ENCODE results near the gene HNRNPH1. TPM values are rescaled to one million over a fixed set of nuclear protein-coding genes. Genes with fewer than 3 reads are reported as not detected.

The HNRNPH1 gene
- total and polyA plus RNA-seq, 2 of the 13 experiments (the other 11 are each of a cell fraction or from before 2014, with no cell fraction given), result 382 to 1,064 TPM

DNA sequence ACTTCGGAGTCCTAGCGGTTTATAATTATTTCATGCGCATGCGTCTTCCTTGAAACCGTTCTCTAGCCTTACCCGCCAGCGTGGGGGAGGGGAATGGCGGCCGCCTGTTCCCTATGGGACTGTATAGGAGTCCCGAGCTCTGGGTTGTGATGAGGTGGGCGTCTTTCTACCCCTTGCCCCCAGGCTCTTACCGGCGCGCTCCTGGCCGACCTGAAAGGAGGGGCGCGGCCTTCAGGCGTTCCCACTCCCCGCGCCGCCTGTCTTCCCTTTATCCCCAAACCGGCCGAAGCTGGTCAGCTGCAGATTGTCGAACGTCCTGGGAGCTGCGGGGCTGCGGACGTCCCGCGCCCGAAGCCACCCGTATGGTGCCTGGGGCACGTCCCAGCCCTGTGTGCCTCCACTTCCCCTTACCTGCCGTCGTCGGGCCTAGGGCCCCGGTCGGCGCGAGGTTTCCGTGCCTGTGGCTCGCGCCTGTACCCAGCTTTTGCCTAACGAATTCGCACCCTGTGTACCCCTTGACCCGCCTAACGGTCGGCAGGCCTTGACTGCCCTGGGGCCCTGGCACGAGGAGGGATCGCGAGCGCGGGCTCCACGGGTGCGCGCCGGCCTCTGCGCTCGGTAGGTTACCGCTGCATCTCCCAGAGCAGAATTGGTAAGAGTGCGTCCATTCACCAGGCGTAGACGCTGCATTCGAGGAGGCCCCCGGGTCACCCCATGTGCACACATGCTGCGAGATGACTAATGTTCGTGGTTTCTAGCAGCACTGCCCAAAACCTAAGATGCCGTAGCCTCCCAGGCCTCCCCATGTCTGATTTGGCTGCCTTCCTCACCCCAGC lies 653 bp upstream of the HNRNPH1 start (continued):
- TF ChIP-seq, protein P1, sequence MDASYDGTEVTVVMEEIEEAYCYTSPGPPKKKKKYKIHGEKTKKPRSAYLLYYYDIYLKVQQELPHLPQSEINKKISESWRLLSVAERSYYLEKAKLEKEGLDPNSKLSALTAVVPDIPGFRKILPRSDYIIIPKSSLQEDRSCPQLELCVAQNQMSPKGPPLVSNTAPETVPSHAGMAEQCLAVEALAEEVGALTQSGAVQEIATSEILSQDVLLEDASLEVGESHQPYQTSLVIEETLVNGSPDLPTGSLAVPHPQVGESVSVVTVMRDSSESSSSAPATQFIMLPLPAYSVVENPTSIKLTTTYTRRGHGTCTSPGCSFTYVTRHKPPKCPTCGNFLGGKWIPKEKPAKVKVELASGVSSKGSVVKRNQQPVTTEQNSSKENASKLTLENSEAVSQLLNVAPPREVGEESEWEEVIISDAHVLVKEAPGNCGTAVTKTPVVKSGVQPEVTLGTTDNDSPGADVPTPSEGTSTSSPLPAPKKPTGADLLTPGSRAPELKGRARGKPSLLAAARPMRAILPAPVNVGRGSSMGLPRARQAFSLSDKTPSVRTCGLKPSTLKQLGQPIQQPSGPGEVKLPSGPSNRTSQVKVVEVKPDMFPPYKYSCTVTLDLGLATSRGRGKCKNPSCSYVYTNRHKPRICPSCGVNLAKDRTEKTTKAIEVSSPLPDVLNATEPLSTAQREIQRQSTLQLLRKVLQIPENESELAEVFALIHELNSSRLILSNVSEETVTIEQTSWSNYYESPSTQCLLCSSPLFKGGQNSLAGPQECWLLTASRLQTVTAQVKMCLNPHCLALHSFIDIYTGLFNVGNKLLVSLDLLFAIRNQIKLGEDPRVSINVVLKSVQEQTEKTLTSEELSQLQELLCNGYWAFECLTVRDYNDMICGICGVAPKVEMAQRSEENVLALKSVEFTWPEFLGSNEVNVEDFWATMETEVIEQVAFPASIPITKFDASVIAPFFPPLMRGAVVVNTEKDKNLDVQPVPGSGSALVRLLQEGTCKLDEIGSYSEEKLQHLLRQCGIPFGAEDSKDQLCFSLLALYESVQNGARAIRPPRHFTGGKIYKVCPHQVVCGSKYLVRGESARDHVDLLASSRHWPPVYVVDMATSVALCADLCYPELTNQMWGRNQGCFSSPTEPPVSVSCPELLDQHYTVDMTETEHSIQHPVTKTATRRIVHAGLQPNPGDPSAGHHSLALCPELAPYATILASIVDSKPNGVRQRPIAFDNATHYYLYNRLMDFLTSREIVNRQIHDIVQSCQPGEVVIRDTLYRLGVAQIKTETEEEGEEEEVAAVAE (CRISPR knock-in tag; IDR thresholded peaks at IDR 0.05; ENCODE audit: borderline replicate concordance), result peak; percentile 5; the same call in 1 of the 2 replicates
- TF ChIP-seq, protein P2, sequence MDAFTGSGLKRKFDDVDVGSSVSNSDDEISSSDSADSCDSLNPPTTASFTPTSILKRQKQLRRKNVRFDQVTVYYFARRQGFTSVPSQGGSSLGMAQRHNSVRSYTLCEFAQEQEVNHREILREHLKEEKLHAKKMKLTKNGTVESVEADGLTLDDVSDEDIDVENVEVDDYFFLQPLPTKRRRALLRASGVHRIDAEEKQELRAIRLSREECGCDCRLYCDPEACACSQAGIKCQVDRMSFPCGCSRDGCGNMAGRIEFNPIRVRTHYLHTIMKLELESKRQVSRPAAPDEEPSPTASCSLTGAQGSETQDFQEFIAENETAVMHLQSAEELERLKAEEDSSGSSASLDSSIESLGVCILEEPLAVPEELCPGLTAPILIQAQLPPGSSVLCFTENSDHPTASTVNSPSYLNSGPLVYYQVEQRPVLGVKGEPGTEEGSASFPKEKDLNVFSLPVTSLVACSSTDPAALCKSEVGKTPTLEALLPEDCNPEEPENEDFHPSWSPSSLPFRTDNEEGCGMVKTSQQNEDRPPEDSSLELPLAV (CRISPR knock-in tag; conservative IDR thresholded peaks at IDR 0.05; ENCODE audit: low read depth), result no peak
- TF ChIP-seq REPIN1 (CRISPR knock-in tag; IDR thresholded peaks at IDR 0.05; ENCODE audit: borderline replicate concordance, low read depth) (0 out of 2 replicates have a peak, but pooled peaks have one; percentile 22), TOPORS (CRISPR knock-in tag; IDR thresholded peaks at IDR 0.05) (0 out of 2 replicates have a peak, but pooled peaks have one; percentile 35), SIN3A (IDR thresholded peaks at IDR 0.05; ENCODE audit: borderline replicate concordance, low read depth, low read length) (peak; percentile 58; the same call in 1 of the 2 replicates), ZNF557 (CRISPR knock-in tag; IDR thresholded peaks at IDR 0.05) (no peak), FOSL2 (CRISPR knock-in tag; IDR thresholded peaks at IDR 0.05) (peak; percentile 74), ZNF30 (CRISPR knock-in tag; IDR thresholded peaks at IDR 0.05) (0 out of 2 replicates have a peak, but pooled peaks have one; percentile 60), BORCS8-MEF2B (CRISPR knock-in tag; IDR thresholded peaks at IDR 0.05) (peak; percentile 33; the same call in 1 of the 2 replicates), SSRP1 (CRISPR knock-in tag; IDR thresholded peaks at IDR 0.05) (no peak), ZNF296 (CRISPR knock-in tag; conservative IDR thresholded peaks at IDR 0.05) (peak; percentile 54), ZNF256 (CRISPR knock-in tag; conservative IDR thresholded peaks at IDR 0.05) (no peak; the same call in 1 of the 2 replicates)
- TF ChIP-seq, protein P3, sequence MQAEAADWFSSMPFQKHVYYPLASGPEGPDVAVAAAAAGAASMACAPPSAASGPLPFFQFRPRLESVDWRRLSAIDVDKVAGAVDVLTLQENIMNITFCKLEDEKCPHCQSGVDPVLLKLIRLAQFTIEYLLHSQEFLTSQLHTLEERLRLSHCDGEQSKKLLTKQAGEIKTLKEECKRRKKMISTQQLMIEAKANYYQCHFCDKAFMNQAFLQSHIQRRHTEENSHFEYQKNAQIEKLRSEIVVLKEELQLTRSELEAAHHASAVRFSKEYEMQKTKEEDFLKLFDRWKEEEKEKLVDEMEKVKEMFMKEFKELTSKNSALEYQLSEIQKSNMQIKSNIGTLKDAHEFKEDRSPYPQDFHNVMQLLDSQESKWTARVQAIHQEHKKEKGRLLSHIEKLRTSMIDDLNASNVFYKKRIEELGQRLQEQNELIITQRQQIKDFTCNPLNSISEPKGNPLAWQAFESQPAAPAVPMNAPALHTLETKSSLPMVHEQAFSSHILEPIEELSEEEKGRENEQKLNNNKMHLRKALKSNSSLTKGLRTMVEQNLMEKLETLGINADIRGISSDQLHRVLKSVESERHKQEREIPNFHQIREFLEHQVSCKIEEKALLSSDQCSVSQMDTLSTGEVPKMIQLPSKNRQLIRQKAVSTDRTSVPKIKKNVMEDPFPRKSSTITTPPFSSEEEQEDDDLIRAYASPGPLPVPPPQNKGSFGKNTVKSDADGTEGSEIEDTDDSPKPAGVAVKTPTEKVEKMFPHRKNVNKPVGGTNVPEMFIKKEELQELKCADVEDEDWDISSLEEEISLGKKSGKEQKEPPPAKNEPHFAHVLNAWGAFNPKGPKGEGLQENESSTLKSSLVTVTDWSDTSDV (CRISPR knock-in tag; IDR thresholded peaks at IDR 0.05), result no peak
- TF ChIP-seq, protein P4, sequence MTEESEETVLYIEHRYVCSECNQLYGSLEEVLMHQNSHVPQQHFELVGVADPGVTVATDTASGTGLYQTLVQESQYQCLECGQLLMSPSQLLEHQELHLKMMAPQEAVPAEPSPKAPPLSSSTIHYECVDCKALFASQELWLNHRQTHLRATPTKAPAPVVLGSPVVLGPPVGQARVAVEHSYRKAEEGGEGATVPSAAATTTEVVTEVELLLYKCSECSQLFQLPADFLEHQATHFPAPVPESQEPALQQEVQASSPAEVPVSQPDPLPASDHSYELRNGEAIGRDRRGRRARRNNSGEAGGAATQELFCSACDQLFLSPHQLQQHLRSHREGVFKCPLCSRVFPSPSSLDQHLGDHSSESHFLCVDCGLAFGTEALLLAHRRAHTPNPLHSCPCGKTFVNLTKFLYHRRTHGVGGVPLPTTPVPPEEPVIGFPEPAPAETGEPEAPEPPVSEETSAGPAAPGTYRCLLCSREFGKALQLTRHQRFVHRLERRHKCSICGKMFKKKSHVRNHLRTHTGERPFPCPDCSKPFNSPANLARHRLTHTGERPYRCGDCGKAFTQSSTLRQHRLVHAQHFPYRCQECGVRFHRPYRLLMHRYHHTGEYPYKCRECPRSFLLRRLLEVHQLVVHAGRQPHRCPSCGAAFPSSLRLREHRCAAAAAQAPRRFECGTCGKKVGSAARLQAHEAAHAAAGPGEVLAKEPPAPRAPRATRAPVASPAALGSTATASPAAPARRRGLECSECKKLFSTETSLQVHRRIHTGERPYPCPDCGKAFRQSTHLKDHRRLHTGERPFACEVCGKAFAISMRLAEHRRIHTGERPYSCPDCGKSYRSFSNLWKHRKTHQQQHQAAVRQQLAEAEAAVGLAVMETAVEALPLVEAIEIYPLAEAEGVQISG (CRISPR knock-in tag; IDR thresholded peaks at IDR 0.05), result no peak; the same call in 1 of the 2 replicates
- TF ChIP-seq, protein P5, sequence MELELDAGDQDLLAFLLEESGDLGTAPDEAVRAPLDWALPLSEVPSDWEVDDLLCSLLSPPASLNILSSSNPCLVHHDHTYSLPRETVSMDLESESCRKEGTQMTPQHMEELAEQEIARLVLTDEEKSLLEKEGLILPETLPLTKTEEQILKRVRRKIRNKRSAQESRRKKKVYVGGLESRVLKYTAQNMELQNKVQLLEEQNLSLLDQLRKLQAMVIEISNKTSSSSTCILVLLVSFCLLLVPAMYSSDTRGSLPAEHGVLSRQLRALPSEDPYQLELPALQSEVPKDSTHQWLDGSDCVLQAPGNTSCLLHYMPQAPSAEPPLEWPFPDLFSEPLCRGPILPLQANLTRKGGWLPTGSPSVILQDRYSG (CRISPR knock-in tag; IDR thresholded peaks at IDR 0.05), result no peak; the same call in 1 of the 2 replicates

Data from HepG2 (cell line).